Jurkat, Clone E6-1 (cell line): ENCODE results near the gene MBNL2.

Experiments
- DNase-seq: peaks from one replicate; pipeline ENCODE4 v3.0.0-alpha.2; 2011; ENCODE audit warnings: low read depth, low spot score
- H3K4me3 ChIP-seq: 2 replicates; pipeline ENCODE4 v1.5.1; 2011; ENCODE audit warnings: mild to moderate bottlenecking, low read length, control low read depth, moderate library complexity

Gene MBNL2

GRCh38 chr13:97228850-97229521 is 6.9 kb downstream of the MBNL2 start:
- H3K4me3 ChIP-seq: no peak overlapping the region
- no peak for DNase-seq

GRCh38 chr13:97229699-97230098 is 7.6 kb downstream of the MBNL2 start:
- no peak for DNase-seq
- no peak overlapping the region for H3K4me3 ChIP-seq

- no peak for DNase-seq
Measured at GRCh38 chr13:97231118-97231828, 9.1 kb downstream of the MBNL2 start.

GRCh38 chr13:97231829-97232196 is 9.7 kb downstream of the MBNL2 start:
- DNase-seq: no peak
- no peak overlapping the region for H3K4me3 ChIP-seq

More at GRCh38 chr13:97231118-97231828, 9.1 kb downstream of the MBNL2 start:
- no peak overlapping the region for H3K4me3 ChIP-seq

GRCh38 chr13:97233499-97233898 is 11.4 kb downstream of the MBNL2 start:
- DNase-seq: no peak
- H3K4me3 ChIP-seq: no peak overlapping the region

- no peak overlapping the region for H3K4me3 ChIP-seq
- no peak for DNase-seq
Measured at GRCh38 chr13:97234236-97234635, 12.1 kb downstream of the MBNL2 start.

- H3K4me3 ChIP-seq: no peak overlapping the region
- no peak for DNase-seq
Measured at GRCh38 chr13:97234742-97235141, 12.6 kb downstream of the MBNL2 start.

- H3K4me3 ChIP-seq: no peak overlapping the region
- no peak for DNase-seq
Measured at GRCh38 chr13:97235549-97236231, 13.6 kb downstream of the MBNL2 start.

- H3K4me3 ChIP-seq: no peak overlapping the region
- DNase-seq: no peak
Measured at GRCh38 chr13:97237388-97237787, 15.3 kb downstream of the MBNL2 start.

GRCh38 chr13:97238432-97238831 is 16.3 kb downstream of the MBNL2 start:
- DNase-seq: no peak
- H3K4me3 ChIP-seq: no peak overlapping the region

- no peak overlapping the region for H3K4me3 ChIP-seq
- DNase-seq: no peak
Measured at GRCh38 chr13:97238883-97239282, 16.8 kb downstream of the MBNL2 start.

- DNase-seq: no peak
- no peak overlapping the region for H3K4me3 ChIP-seq
Measured at GRCh38 chr13:97239306-97239705, 17.2 kb downstream of the MBNL2 start.

- no peak overlapping the region for H3K4me3 ChIP-seq
- DNase-seq: no peak
Measured at GRCh38 chr13:97239943-97240787, 18.0 kb downstream of the MBNL2 start.

- H3K4me3 ChIP-seq: no peak overlapping the region
- no peak for DNase-seq
Measured at GRCh38 chr13:97240788-97241734, 18.9 kb downstream of the MBNL2 start.

GRCh38 chr13:97241761-97242160 is 19.6 kb downstream of the MBNL2 start:
- peak; percentile 66 for DNase-seq
- no peak overlapping the region for H3K4me3 ChIP-seq

GRCh38 chr13:97242755-97243497 is 20.8 kb downstream of the MBNL2 start:
- no peak overlapping the region for H3K4me3 ChIP-seq
- no peak for DNase-seq

GRCh38 chr13:97243915-97244781 is 22.0 kb downstream of the MBNL2 start:
- H3K4me3 ChIP-seq: no peak overlapping the region
- no peak for DNase-seq
